Body of pancreas (tissue), 4 donors: ENCODE data around the gene ZC3H13.

Experiments
- POLR2A ChIP-seq, 3 donors: fragments of 450-650 bp; IDR thresholded peaks; one replicate each; pipeline ENCODE4 v1.6.1; 2016; ENCODE audit warnings: antibody characterized with exemption in 3 of 3, mild to moderate bottlenecking in 2 of 3
- TF ChIP-seq, protein P1 (sequence below), 7 experiments: fragments of 450-650 bp in 4 of 7; fragments of 200-600 bp in 3 of 7; sonication (generic) in 3 of 7; IDR thresholded peaks; one replicate each; pipeline ENCODE4 v1.5.1; 2016 to 2019; ENCODE audit warnings: antibody characterized with exemption in 7 of 7

DNA sequence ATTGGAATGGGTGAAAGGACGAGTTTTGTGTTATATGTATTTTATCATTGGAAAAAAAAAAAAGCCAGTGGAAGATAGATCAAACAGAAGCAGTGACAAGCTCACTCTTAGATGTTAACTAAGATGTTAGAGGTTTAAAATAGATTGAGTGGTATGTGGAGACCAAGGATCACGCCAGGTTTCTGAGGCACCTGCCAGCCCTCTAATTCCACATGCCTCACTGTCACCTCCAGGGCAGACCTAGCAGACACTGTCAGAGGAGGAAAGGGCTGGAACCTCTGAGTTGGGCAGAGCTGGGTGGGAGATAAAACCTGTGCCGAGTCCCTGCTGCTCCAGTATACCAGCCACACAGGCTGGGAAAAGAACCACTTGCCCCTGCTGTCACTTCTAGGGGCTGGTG is 143.5 kb downstream of the ZC3H13 start:
- TF ChIP-seq POLR2A (IDR thresholded peaks at IDR 0.05) = no peak
- TF ChIP-seq, protein P1, sequence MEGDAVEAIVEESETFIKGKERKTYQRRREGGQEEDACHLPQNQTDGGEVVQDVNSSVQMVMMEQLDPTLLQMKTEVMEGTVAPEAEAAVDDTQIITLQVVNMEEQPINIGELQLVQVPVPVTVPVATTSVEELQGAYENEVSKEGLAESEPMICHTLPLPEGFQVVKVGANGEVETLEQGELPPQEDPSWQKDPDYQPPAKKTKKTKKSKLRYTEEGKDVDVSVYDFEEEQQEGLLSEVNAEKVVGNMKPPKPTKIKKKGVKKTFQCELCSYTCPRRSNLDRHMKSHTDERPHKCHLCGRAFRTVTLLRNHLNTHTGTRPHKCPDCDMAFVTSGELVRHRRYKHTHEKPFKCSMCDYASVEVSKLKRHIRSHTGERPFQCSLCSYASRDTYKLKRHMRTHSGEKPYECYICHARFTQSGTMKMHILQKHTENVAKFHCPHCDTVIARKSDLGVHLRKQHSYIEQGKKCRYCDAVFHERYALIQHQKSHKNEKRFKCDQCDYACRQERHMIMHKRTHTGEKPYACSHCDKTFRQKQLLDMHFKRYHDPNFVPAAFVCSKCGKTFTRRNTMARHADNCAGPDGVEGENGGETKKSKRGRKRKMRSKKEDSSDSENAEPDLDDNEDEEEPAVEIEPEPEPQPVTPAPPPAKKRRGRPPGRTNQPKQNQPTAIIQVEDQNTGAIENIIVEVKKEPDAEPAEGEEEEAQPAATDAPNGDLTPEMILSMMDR (IDR thresholded peaks at IDR 0.05) = no peak
